CD4-positive, alpha-beta T cell treated with Interleukin-4 for 4 hours (primary cell): ENCODE results near the gene RCAN2.

Source experiments
- DNase-seq: peaks from one replicate; pipeline ENCODE4 v3.0.0-alpha.2; 2020

The RCAN2 gene

DNA sequence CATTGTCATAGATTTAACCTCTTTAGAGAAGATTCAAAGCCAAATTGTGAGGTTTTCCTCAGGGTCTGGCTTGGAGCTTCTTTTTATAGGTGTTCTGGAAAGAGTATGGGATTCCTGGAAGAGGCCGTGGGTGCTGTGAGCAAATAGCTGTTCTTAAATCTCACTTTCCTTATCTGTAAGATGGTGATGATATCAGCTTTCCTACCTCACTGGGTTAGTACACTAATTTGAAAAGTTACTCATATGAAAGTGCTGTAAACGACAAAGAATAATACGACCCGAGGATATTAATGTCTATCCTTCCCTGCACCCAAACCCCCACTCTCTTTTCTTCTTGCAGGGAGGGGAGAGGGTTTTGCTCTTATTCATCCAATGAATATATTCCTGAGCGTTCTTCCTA lies 203.6 kb downstream of the RCAN2 start:
- DNase-seq: no peak

DNA sequence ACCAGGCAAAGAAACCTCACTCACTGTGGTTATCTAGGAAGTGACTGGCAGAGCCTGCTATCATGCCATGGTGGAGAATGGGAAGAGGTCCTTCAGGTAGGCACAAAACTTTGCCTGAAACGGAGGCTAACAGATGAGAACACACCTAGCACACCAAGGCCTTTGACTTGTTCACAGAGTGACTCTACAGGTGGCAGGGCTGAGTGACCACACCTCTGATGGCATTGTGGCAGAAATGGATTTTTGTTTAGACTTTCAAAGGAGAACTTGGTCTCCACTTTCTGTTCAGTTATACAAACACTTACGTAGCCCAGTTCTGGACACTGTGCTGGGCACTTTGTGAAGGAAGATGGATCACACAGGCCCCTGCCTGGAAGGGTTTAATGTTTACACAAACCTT lies 204.2 kb downstream of the RCAN2 start:
- no peak for DNase-seq

DNA sequence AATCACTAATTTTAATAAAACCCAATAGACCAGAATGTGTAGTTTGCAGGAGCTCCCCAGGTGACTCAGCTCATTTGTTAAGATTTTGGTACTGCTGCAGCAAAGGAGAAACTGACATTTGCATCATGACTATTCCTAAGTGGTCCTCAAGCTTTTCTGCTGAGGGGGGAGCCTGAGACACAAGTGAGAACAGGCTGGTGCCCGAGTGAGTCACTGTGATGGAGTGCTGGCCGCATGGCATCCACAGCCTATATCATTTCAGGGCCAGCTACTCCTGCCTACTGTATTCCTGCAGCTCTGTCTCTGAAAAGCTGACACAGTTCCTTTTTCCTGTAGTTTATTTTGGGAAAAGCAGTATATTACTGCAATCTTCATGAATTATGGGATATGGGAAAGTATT lies 206.8 kb downstream of the RCAN2 start:
- no peak for DNase-seq

DNA sequence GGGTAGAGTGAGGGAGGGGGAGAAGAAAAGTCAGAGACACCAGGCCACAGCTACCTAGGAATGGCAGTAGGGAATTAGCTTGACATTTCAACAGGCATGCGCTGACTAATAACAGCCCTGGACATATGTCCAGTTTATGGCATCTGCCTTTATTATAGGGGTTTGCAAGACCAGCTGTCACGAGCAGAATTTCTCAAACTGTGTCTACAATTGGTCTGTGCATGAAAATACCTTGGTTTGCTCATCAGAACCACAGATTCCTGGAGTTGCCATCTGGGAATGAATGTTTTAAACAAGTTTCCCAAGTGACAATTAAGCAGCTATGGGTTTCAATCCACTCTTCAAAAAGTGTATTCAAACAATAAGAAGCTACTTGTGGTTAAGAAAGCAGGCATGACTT lies 210.1 kb downstream of the RCAN2 start:
- no peak for DNase-seq

DNA sequence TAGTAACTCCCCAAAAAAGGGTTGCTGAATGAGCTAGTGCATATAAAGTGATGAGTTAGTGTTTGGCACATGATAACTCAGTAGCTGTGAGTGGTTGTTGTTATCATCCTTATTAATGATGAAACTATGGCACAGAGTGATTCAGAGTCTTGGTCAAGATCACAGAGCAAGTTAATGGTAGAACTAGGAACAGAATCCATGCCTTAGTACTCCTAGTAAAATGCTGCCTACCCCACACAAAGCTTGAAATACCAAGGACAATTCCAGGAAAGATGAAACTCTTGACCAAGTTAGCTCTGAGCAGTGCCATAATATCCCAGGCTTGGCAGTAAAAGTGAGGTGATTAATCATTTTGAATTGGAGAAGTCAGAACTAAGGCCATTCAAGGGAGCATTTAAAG lies 211.4 kb downstream of the RCAN2 start:
- no peak for DNase-seq

DNA sequence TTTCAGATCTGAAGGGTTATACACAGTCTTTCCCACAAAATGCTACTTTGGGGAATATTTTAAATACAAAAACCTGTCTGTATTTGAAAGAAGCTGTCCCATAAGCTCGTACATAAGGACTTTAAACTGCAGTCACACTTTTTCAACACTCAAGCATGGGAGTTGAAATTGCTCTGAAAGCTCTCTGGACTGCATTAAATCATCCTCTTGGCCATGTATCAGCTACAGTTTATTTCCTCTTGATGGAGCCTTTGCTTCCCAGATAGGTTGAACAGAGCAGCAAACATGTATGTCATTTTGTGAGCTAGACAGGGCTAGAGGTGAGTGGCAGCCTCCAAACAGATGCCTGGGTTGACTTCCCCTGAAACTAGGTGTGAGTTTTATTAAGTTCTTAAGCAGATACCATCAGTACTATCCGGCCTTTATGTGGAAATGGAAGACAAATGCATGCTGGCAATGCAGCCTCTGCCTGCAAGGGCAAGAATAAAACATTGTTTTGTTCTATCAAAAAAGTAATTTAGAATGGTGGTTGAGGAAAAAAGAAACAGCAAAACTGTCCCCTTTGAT lies 214.6 kb downstream of the RCAN2 start:
- DNase-seq: no peak

DNA sequence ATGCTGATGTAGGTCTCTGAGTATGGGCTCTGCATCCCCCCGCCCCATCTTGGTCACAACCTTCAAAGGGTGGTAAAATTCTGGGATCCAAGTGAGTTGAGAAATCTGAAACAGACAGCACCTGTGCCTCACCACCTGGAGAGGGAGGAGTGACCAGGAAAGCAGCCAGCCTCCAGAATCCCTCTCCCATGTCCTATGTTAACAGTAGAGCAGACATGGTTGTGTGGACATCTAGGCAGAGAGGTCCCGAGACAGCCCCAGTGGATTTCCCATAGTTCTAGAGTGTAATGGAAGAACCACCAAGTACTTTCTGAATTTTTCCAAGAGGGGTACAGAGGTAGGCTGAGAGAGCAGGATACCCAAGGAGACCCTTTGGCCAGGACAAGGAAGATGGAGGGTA lies 216.7 kb downstream of the RCAN2 start:
- DNase-seq: no peak

DNA sequence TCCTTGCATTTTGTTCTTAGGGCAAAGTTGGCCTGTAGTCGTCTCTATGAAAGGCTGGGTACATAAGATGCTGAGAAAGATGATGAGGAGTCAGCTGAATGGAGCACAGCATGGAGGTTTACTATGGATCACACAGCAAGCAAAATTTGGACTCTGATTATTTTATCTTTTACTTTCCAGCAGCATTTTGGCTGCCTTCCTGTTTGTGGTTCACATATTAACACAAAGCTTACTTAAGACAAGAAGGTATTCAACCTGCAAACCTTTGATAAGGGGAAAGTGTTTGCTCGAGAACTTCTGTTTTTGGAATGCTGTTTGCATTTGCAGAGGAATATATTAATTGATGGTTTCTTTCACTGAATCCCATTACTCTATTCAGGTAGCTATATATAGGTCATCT lies 217.3 kb downstream of the RCAN2 start:
- no peak for DNase-seq

DNA sequence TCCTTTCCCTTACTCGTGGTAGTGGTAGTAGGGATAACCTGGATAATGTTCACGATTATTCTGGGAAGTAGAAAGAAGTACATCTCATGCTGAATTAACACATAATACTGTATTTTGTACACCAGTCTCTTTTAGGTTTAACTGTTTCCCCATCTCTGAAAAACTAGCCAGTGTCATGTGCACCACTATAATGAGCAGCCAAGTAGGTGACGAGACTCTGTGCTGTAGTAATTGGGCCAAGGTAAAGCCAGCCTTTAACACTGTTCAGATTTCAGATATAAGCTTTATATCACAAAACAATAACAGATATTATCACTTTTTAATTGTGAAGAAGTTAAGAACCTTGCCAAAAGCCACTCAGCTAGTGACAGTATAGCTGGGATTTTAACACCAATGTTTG lies 219.5 kb downstream of the RCAN2 start:
- DNase-seq: no peak

DNA sequence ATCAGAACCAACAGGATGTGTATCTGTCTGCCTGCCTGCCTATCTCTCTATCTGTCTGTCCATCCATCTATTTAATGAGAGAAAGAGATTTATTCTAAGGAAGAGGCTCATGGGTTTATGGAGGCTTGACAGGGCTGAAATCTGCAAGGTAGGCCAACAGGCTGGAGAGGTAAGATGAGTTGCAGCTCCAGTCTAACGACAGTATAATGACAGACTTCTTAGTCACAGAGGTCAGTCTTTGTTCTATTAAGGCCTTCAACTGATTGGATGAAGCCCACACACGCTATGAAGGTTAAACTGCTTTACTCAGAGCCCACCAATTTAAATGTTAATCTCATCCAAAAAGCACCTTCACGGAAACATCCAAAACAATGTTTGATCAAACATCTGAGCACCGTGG lies 220.1 kb downstream of the RCAN2 start:
- DNase-seq: no peak

DNA sequence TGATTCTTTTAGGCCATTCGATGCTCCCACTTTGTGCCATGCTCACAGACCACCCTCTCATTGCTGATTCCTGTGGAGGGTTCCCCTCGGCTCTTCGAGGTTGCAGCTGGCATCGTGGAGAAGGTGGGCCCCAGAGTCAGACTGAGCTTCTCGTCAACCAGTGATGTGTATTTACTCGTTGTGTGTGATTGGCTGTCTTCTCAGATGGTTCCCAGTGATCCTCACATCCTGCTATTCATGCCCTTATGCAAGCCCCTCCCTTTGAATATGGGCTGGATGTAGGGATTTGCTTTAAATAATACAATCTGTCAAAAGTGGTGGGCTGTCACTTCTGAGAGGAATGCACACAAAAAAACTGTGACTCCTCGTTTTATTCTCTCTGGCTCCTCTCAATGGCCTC lies 220.9 kb downstream of the RCAN2 start:
- no peak for DNase-seq

DNA sequence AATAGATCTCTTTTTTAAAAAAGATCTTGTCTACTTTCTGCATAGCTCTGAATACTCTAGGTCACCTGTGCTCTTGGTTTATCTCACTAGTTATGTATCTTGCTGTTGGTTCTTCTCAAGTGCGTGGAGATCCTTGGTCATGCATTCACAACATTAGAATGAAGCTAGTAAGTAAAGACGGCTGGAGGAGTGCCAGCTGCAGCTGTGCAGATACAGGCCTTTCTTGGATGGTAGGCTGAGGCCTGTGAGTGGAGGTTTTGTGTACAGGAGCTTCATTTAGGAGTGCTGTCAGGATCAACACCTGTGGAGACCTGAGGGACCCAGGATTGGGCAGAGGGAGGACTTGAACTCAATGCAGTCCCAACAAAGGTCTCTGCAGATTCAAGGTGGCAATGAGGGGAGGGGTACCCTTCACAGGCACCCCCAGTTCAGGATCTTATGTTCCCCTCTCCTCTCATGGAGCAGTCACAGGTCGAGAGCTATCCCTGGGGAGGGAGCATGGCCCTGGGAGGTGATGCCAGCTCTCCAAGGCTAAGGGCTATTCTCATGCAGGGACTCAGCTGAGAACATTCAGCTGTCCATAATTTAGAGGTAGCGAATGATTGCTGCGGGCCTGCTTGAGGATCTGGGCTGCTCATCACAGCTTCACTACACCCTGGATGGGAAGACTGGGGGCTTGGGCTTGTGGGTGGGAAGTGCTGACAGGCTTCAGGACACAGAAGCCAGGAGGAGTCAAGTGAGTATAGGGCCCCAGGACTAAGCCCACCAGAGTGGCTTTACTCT lies 221.6 kb downstream of the RCAN2 start:
- no peak for DNase-seq

DNA sequence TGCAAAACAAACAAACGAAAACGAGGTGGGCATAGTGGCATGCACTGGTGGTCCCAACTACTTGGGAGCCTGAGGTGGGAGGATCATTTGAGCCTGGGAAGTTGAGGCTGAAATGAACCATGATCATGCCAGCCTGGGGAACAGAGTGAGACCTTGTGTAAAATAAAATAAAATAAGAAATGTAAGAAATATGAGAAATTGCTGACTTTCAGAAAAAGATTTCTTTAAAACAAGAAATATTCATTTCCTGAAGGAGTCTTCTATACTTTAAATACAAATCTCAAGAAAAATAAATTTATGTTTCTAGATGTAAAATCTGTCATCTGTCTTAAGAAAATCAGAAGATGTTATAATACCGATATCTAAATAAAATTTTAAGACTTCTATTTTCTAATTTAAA lies 223.7 kb downstream of the RCAN2 start:
- no peak for DNase-seq

DNA sequence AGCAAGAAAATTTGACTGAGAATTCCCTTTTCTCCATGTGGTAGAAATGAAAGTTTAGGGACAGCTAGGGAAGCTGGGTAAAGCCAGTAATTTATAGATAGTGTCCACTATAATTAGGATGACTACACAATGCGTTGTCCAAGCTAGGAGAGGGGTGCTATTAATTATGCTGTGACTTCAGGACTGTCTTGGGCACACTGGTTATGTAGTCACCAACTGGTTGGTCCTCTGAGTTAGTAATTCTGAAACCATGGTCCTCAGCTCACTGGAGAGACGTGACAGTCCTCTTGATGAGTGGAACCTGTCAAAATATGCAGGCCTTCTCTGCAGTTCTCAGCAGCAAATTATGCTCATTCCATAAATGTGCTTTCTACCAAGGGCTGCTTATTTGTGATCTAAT lies 225.9 kb downstream of the RCAN2 start:
- DNase-seq: no peak

DNA sequence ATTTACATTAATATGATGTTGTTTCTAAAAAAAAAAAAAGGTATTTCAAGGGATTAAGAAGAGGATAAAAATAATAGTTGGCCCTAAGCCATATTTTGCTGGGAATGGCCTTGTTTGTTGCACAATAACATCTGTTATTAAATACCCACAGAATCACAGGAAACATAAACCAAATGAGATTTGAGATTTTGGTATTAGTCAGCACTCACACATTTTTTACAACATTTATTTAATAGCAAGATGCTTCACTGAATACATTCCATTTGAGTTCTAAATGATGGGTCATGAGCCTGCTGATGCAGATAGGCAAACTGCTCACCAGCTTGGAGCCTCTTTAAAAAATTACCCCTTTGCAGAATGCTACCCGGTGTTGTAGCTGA lies 227.6 kb downstream of the RCAN2 start:
- DNase-seq: no peak

DNA sequence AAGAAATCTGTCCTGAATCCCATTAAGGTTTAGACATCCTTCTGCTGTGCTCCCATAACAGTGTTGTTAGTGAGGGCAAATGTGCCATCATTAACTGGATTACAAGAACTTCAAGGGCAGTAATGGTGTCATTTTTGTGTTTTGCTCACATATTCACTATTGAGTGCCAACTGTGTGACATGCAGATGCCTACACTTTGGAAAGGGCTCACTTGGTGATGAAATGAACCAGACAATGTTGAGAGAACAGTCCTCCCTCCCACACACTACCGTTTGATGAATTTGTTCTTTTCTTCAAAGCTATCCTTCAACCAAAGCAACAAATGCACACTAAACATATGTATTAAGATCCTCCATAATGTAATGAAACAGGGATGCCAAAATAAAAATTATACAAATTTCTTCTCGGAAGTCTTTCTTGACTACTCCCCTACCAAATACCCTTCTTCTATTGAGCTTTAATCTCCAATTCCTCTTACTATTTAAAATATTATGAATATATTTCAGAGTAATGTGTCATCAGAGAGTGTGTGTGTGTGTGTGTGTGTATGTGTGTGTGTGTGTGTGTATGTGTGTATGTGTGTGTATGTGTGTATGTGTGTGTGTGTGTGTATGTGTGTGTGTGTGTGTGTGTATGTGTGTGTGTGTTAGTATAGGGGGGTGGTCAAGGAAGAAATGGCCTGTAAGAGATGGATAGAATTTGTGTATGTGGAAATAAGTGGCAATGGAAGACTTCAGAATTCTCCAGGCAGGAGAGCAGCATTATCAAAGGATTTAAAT lies 228.1 kb downstream of the RCAN2 start:
- DNase-seq: no peak

DNA sequence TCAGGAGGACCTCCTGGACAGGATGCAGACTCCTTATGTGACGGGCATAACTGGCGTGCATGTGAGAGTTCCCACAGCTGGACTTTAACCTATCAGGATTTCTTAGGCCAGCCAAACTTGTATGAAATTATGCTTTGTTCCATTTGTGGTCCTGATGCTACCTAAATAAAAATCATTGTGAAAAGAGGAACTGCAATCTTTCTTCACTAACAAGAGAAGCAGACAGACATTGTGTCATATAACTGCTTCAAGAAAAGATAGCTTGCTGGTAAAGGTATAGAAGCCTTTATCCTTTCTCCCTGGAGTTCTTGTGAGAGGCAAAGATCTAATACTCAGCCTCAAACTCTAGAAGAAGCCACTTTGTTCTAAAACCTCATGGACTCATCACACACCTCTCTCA lies 233.0 kb downstream of the RCAN2 start:
- no peak for DNase-seq

DNA sequence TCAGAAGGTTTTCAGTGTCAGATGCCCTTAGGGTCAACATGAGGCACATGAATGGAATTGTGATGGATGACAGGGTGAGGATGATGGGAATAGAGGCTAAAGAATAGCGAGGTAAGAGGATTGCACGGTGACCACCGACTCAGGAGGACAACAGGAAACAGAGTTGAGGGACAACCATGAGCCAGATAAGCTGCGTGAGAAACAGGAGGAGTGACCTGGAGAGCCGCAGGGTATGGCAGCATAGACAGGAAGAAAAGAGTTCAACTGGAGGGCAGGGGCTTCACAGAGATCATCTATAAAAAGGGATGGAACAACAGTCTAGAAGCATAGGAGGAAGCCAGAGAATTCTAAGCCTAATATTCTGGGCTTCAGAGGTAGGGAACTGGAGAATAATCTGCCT lies 235.7 kb downstream of the RCAN2 start:
- no peak for DNase-seq

DNA sequence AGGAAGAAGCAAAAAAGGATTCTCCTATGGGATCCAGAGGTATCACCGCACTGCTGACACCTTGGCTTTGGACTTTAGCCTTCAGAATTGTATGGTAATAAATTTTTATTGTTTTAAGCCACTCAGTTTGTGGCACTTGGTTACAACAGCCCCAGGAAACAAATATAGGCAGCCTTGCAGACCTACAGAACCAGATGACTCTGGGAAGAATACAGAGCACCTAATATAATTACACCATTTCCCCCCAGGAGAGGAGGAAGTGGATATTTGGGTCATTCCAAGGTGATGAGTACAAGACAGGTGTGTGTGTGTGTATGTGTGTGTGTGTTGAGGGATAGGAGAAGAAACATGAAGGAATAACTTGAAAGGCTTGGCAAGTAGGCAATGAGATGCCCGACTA lies 236.3 kb downstream of the RCAN2 start:
- no peak for DNase-seq

DNA sequence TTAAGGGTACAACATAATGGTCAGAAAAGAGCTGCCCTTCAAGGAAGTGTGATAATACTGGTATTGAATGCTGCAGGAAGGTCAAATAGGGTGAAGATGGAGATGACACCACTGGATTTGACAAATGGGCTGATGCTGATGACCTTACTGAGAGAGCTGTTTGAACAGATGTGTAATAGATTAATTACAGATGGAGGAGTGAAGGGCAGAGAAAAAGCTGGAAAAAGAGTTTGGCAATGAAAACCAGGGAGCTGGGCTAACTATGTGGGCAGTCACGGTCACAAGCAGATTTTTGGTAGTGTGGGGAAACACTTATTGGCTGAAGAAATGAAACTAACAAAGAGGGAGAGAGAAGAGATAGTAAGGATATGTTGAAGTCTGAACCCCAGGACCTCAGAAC lies 236.9 kb downstream of the RCAN2 start:
- no peak for DNase-seq

DNA sequence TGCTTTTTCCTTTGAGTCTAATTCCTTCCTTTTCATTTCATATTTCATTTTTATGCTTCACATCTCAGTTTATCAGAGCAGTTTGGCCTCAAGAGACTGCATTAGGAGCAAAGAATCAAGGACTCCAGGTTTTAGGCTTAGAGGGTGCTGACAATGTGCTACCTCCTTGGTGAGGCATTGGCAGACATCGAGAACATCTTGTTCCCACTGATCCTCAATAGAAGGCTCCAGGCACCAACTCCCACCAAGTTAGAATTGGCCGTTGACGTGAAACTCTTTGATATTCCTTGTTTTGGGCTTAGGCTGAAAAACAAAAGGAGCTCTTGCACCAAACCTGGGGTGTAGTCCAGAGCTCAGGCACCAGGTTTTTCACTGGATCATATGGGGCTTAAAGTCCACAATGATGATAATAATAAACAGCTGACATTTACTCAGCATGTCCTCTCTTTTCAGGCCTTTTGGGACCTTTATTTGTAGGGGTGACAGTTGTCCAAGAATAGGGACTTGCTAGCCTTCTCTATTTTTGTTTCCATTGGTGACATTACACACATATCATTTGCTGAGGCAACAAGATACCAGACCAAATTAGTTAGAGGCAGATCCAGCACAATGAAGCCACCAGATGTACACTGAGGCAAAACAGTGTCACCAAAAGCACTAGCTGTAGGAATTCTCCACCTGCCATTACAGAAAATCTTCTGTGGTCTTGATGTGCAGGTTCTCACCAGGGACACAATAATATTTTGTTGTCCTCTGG lies 239.5 kb downstream of the RCAN2 start:
- DNase-seq: no peak

DNA sequence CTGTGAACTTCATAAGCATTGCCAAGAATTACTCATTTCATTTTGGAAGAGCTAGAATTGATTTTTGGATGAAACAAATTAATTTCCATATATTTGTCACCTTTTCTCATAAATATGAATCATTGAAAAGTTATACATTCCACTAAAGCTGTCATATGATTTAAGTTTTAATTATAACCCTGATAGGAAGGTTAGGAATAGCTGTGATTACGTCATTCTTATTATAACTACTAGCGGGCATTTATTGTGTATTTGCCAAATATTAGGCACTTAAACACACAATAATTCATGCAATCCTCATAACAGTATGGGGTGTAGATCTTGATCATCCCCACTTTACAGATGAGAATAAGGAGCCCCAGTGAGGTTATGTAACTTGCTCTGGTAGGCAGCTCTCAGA lies 243.1 kb downstream of the RCAN2 start:
- no peak for DNase-seq

DNA sequence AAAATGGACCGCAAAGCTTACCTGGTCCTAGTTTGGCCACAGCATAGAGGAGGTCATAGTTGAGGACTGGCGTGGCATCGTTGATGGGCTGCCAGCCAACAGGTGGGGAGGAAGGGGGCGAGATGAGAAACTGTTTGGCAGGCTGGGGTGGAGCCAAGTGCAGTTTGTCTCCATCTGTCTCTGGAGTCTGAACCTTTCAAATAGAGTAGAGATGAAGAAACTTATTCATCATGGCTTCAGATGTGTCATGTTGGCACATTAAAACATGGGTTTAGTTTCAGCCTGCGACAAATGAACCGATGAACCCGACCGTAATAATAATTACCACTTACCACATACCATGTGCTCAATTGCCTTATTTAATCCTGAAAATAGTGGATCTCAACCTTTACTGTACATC lies 244.5 kb downstream of the RCAN2 start:
- no peak for DNase-seq

DNA sequence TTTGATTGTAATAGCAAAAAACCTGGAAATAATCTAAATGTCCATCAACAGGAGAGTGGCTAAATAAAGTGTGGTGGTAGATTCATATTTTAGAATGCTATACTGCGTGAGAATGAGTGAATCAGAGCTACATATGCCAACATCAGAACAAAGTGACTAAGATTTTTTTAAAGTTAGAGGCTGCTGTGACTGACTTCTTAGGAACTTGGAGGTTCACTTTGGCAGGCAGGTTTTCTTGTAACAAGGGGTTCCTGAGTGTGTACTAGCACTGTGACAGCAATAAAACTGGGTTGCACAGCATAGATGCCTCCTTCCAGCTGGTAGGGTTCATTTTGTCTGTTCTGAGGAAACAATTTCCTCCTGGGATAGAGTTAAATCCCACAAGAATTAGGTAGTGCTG lies 245.2 kb downstream of the RCAN2 start:
- DNase-seq: no peak
